Kidney (tissue), 14 donors: ENCODE data around the gene LGR6. TPM values are rescaled to one million over a fixed set of nuclear protein-coding genes. Genes with fewer than 3 reads are reported as not detected.

Experiments used
- DNase-seq, 5 donors: peaks; one replicate each; pipeline ENCODE4 v3.0.0-alpha.2; 2013 to 2020
- FAIRE-seq: peaks from 2 replicates; lab custom pipeline; 2012; peaks lifted over from hg19 to GRCh38; lab: Jason Lieb, UNC
- H3K27ac ChIP-seq, 2 donors: one replicate each; pipeline ENCODE4 v1.7.0; 2013; ENCODE audit warnings: low read depth in 2 of 2, low read length in 2 of 2, inconsistent platforms in 1 of 2
- H3K27me3 ChIP-seq: one replicate; pipeline ENCODE4 v1.7.1; 2013; ENCODE audit warnings: low read length, inconsistent platforms; ENCODE audit not compliant: control insufficient read depth, insufficient read depth
- H3K36me3 ChIP-seq, 3 donors: one replicate each; pipeline versions ENCODE4 v1.7.0 to v1.7.1; 2013; ENCODE audit warnings: low read length in 3 of 3, control low read depth in 1 of 3, inconsistent platforms in 1 of 3; ENCODE audit not compliant: insufficient read depth in 3 of 3, control insufficient read depth in 2 of 3
- H3K4me1 ChIP-seq, 3 donors: one replicate each; pipeline versions ENCODE4 v1.7.0 to v1.7.1; 2013; ENCODE audit warnings: low read length in 3 of 3, inconsistent platforms in 1 of 3, low read depth in 1 of 3; ENCODE audit not compliant: control insufficient read depth in 2 of 3, insufficient read depth in 2 of 3
- H3K4me3 ChIP-seq, 3 donors: one replicate each; pipeline versions ENCODE4 v1.7.0 to v1.8.1; 2013; ENCODE audit warnings: low read length in 3 of 3, control low read depth in 1 of 3, inconsistent platforms in 1 of 3
- H3K9ac ChIP-seq, 3 donors: one replicate each; pipeline versions ENCODE4 v1.7.0 to v1.7.1; 2013; ENCODE audit warnings: low read length in 3 of 3, control low read depth in 1 of 3, inconsistent platforms in 1 of 3
- H3K9me3 ChIP-seq, 3 donors: one replicate each; pipeline versions ENCODE4 v1.7.0 to v1.7.1; 2013; ENCODE audit warnings: low read length in 3 of 3, control low read depth in 1 of 3, inconsistent platforms in 1 of 3; ENCODE audit not compliant: control insufficient read depth in 2 of 3, insufficient read depth in 1 of 3
- CTCF ChIP-seq: IDR thresholded peaks from 3 replicates; pipeline ENCODE4 v1.5.1; 2012; ENCODE audit warnings: mild to moderate bottlenecking, moderate library complexity, borderline replicate concordance; ENCODE audit not compliant: insufficient read depth; ENCODE audit errors: extremely low read depth
- intact Hi-C: fragments of 100-400 bp; cut with DNase I; formaldehyde crosslinking; loops from one replicate; pipeline ENCODE4 v1.11.1; 2022
- polyA plus RNA-seq: library from polyadenylated mRNA; stranded (reverse); fragments of 350-450 nt; fragmentation: Illumina TruSeq; extraction: RNeasy Lipid Tissue Mini Kit (QIAGEN cat#74804); gene quantifications from one replicate; pipeline ENCODE4 v1.2.3, GENCODE V29; 2014; ENCODE audit warnings: low read depth, low replicate concordance; ENCODE audit not compliant: insufficient read depth
- total RNA-seq: library from RNA; stranded (reverse); fragmentation: NEBNext Ultra II Directional; extraction: Animal tissue kit (Norgen Biotek cat#: 25700); gene quantifications from one replicate; pipeline ENCODE4 v1.2.1, GENCODE V29; 2021
- donor health status: control.
- donor health status: control.
- donor health status: control.
- donor health status: control.
- donor health status: control.
- donor health status: DM: yes; HTN: yes; CAD: no.
- donor health status: Normal renal cell carcinoma (clear cell type).

Gene LGR6
- total and polyA plus RNA-seq, 2 donors from 2014 or later: 1.8 to 4.1 TPM

GRCh38 chr1:202171292-202172014 is 22.1 kb upstream of the LGR6 start:
- no peak overlapping the region for H3K4me3 ChIP-seq
- no peaks in the 10 kb centered on the region for H3K9me3 ChIP-seq
- no peak overlapping the region for H3K9ac ChIP-seq
- intact Hi-C loops: no loop called here
- H3K27me3 ChIP-seq: no peaks in the 10 kb centered on the region
- DNase-seq (no peak), FAIRE-seq (no peak)
- H3K27ac ChIP-seq: no peak overlapping the region
- no peak for TF ChIP-seq CTCF
- H3K4me1 ChIP-seq: no peaks in the 10 kb centered on the region
- no peaks in the 10 kb centered on the region for H3K36me3 ChIP-seq

GRCh38 chr1:202172015-202172355 is 21.6 kb upstream of the LGR6 start:
- no peak for TF ChIP-seq CTCF
- Histone ChIP-seq H3K4me1 (no peaks in the 10 kb centered on the region), H3K27ac (no peak overlapping the region), H3K9ac (no peak overlapping the region), H3K36me3 (no peaks in the 10 kb centered on the region), H3K9me3 (no peaks in the 10 kb centered on the region), H3K4me3 (no peak overlapping the region), H3K27me3 (no peaks in the 10 kb centered on the region)
- intact Hi-C loops: no loop called here
- FAIRE-seq (no peak), DNase-seq (no peak)

- Histone ChIP-seq H3K36me3 (no peaks in the 10 kb centered on the region), H3K4me3 (no peak overlapping the region), H3K27ac (no peak overlapping the region), H3K9ac (no peak overlapping the region), H3K9me3 (no peaks in the 10 kb centered on the region), H3K27me3 (no peaks in the 10 kb centered on the region), H3K4me1 (no peaks in the 10 kb centered on the region)
- no peak for FAIRE-seq
- no peak for DNase-seq
- no peak for TF ChIP-seq CTCF
- intact Hi-C loops: no loop called here
Observed at GRCh38 chr1:202173993-202174392, 19.6 kb upstream of the LGR6 start.
